ENCODE results near the gene CCDC141. TPM values are rescaled to one million over a fixed set of nuclear protein-coding genes. Genes with fewer than 3 reads are reported as not detected.

Gene CCDC141
- total RNA-seq, 4 donors from 2014 or later, result 1.6 to 10.3 (median 5.3) TPM

DNA sequence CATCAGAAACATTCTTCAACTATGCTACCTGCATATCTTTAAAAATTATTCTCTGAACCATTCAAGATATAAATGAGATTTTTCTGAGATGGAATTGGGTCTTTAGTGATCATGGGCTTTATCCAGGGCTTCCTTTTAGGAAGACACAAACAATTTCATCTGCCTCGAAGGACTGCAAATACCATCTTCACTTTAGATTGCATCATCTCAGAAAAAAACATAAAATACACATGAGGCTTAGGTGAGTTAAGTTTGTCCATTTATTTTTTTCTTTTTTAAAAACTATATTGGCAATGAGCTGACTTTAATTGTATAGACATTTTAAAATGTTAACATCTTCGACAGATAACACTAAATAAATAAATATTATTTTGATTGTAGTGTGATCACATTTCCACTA is 262.8 kb downstream of the CCDC141 start:
- no peaks in the 10 kb centered on the region for H3K27me3 ChIP-seq
- TF ChIP-seq EP300 (IDR thresholded peaks at IDR 0.05) (no peak), POLR2A (IDR thresholded peaks at IDR 0.05) (no peak), POLR2AphosphoS5 (IDR thresholded peaks at IDR 0.05) (no peak)
- TF ChIP-seq, protein P1, sequence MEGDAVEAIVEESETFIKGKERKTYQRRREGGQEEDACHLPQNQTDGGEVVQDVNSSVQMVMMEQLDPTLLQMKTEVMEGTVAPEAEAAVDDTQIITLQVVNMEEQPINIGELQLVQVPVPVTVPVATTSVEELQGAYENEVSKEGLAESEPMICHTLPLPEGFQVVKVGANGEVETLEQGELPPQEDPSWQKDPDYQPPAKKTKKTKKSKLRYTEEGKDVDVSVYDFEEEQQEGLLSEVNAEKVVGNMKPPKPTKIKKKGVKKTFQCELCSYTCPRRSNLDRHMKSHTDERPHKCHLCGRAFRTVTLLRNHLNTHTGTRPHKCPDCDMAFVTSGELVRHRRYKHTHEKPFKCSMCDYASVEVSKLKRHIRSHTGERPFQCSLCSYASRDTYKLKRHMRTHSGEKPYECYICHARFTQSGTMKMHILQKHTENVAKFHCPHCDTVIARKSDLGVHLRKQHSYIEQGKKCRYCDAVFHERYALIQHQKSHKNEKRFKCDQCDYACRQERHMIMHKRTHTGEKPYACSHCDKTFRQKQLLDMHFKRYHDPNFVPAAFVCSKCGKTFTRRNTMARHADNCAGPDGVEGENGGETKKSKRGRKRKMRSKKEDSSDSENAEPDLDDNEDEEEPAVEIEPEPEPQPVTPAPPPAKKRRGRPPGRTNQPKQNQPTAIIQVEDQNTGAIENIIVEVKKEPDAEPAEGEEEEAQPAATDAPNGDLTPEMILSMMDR (IDR thresholded peaks at IDR 0.05), result no peak
- H3K36me3 ChIP-seq, result no peaks in the 10 kb centered on the region
- H3K4me3 ChIP-seq, result no peak overlapping the region
- no peak overlapping the region for H3K27ac ChIP-seq
- no peak for ATAC-seq
- 73 to 75% methylated on average over 2 of the region's 2 CpGs for WGBS, 2 donors (ENCODE audit: low coverage in 1 of 2)
- H3K9me3 ChIP-seq, result no peaks in the 10 kb centered on the region
- H3K4me1 ChIP-seq, result no peaks in the 10 kb centered on the region

DNA sequence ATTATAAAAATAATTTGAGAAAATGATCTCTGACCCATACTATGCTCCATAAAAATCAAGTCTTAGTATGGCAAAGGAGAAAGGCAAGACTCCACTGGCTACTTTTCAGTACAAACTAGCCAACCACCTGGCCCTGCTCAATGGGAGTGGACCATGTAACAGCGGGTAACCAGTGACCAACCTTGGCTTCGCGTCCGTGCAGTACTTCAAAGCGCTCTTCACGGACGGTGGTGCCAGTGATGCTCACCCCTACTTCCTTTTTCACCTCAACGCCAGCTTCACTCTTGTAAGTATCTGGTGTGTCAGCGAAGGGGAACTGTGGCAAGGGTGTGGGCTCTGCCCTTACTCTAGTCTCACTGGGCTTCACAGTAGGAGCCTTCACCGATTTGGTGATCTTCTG is 266.0 kb downstream of the CCDC141 start:
- 95% methylated on average over 10 of the region's 10 CpGs; no CpG with 5 or more reads in 1 of the 2 donors for WGBS, 2 donors (ENCODE audit: low coverage in 1 of 2)
- Histone ChIP-seq H3K4me1 (no peaks in the 10 kb centered on the region), H3K27ac (no peak overlapping the region), H3K4me3 (no peak overlapping the region), H3K27me3 (no peaks in the 10 kb centered on the region), H3K9me3 (no peaks in the 10 kb centered on the region), H3K36me3 (no peaks in the 10 kb centered on the region)
- no peak for ATAC-seq
- no peak for TF ChIP-seq POLR2AphosphoS5 (IDR thresholded peaks at IDR 0.05)

DNA sequence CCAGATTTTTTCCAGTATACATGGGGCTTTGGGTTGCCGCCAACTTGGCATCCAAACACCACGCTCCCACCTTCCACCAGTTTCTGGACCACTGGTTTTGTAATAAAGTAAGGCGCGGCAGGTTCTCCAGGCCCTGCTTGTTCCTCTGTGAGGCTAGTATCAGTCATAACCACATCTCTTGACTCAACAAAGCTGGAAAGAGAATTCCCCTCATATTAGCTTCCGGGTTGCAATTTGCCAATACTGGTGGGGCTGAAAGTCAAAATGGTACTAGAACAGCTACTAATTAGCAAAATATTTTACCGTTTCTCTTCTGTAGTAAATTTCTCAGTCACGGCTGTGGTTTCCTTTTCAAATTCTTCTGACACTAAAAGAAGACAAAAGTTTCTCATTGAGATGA is 267.7 kb downstream of the CCDC141 start:
- 83 to 95% methylated on average over 5 to 7 of the region's 7 CpGs for WGBS, 2 donors (ENCODE audit: low coverage in 1 of 2)
- no peaks in the 10 kb centered on the region for H3K36me3 ChIP-seq
- no peaks in the 10 kb centered on the region for H3K27me3 ChIP-seq
- no peak overlapping the region for H3K4me3 ChIP-seq
- ATAC-seq, result no peak
- no peak overlapping the region for H3K27ac ChIP-seq
- no peaks in the 10 kb centered on the region for H3K9me3 ChIP-seq
- no peaks in the 10 kb centered on the region for H3K4me1 ChIP-seq
- TF ChIP-seq, protein P1 (IDR thresholded peaks at IDR 0.05), result no peak
- TF ChIP-seq EP300 (IDR thresholded peaks at IDR 0.05) (no peak), POLR2AphosphoS5 (IDR thresholded peaks at IDR 0.05) (no peak), POLR2A (IDR thresholded peaks at IDR 0.05) (no peak)

Other genes starting within 250 kb of the CCDC141 start
- 10 to 100 TPM in 2 of 4 donors, 1 to 10 TPM in 2; 5.0 to 12.8 (median 8.3) TPM for gene TTN, start 242.7 kb downstream of the CCDC141 start, total RNA-seq
- gene SESTD1, start 214.7 kb upstream of the CCDC141 start, total RNA-seq, result 100 to 1,000 TPM in 1 of 4 donors, 10 to 100 TPM in 3; 47.9 to 103 (median 68.5) TPM